ENCODE data around the gene MTOR. TPM values are rescaled to one million over a fixed set of nuclear protein-coding genes. Genes with fewer than 3 reads are reported as not detected.
"Not testable (repeated sequence)": the region's sequence is repeated elsewhere in the genome, so short reads cannot be mapped to it uniquely, and the experiment has no call there.

The MTOR gene
- total RNA-seq: 37.5 and 62.8 TPM in 2 replicates

DNA sequence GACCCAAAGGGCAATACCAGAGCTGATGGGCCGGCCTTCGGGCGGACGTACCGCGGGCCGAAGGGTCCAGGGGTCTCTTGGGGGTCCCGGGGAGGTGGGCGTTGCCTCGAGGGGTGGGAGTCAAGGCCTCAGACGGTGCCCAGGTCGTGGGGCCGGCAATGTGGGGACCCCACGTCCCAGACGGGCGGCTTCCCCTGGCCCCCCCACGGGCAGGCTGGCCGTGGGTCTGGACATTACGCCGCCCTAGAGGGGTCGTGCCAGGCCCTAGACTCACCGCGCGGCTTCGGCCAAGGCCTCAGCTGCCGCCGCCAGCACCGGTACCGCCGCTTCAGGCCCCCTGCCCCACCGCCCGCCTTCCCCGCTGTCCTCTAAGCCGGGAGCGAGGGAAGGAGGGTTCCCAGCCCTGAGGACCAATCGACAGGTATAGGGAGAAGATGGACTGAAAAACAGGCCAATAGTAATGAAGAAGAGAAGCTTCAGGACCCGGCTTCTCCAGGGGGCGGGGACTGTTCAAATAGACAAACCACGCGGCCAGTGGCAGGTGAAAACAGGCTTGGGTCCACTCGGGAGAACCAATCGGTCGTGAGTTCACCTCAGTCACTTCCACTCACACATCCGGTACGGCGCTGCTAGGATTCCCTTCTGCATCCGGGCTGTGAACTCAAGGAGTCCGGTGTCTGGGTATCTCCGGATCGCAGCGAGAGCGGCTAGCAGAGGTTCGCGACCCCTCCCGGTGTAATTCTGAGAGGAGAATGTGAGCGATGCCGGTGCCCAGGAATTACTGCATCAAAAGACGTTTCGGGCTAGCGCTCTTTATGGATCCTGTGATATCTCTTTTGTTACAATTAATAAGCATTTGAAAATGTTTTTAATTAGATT lies at the start of gene MTOR:
Gene MTOR, minus strand, starts transcription at position 381 of the 879 bp plus-strand sequence. CDS start 3,142 bp downstream, outside the sequence.
- DNase-seq (ENCODE audit: low read depth in 2 of 2): peak; percentile 99 to 100

DNA sequence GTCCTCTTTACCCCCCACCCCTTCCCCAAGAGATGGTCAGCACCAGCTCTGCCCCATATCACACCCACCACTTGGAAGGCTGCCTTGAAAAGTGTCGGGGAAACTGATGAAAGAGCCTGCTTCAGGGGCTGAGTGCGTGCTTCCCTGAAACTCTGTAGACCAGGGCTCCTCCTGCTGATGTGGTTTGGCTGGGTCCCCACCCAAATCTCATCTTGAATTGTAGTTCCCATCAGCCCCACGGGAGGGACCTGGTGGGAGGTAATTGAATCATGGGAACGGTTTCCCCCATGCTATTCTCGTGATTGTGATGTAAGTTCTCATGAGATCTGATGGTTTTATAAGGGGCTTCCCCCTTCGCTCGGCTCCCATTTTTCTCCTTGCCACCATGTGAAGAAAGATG lies 47.0 kb upstream of the MTOR start:
- DNase-seq (ENCODE audit: low read depth in 2 of 2): no peak

- no peak for DNase-seq (ENCODE audit: low read depth in 2 of 2)
Measured at GRCh38 chr1:11308699-11309224, 46.4 kb upstream of the MTOR start.

GRCh38 chr1:11307852-11308251 lies 45.5 kb upstream of the MTOR start:
- no peak for DNase-seq (ENCODE audit: low read depth in 2 of 2)

GRCh38 chr1:11305516-11305915 lies 43.2 kb upstream of the MTOR start:
- DNase-seq (ENCODE audit: low read depth in 2 of 2): not testable (repeated sequence)

DNA sequence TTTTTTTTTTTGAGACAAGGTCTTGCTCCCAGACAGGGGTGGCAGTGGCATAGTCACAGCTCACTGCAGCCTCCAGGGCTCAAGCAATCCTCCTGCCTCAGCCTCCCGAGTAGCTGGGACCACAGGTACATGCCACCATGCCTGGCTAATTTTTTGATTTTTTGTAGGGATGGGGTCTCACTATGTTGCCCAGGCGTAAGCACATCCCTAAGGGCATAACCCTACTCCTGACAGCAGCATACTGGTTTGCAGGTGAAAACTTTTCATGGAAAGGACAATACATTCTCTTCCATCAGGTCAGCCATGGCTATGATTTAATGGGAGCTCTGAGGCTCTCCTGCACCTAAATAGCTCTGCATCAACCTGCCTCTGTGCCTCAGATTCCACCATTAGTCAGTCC lies 40.0 kb upstream of the MTOR start:
- no peak for DNase-seq (ENCODE audit: low read depth in 2 of 2)

GRCh38 chr1:11301601-11302000 lies 39.2 kb upstream of the MTOR start:
- no peak for DNase-seq (ENCODE audit: low read depth in 2 of 2)

DNA sequence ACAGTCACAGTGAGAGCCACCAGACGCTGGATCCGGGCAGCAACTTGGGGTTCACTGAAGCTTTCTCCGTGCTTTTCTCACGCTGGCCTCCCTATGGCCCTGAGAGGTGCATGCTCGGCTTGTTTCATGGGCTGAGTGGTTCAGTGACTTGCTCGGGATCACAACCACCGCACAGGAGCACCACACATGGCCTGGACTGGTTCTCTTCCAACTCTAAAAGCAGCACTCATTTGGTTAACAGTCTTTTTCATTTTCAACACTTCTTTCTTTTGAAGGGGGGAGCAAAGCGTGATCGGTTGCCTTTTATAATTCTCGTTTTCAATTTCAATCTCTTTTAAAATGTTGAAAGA lies 36.8 kb upstream of the MTOR start:
- no peak for DNase-seq (ENCODE audit: low read depth in 2 of 2)

DNA sequence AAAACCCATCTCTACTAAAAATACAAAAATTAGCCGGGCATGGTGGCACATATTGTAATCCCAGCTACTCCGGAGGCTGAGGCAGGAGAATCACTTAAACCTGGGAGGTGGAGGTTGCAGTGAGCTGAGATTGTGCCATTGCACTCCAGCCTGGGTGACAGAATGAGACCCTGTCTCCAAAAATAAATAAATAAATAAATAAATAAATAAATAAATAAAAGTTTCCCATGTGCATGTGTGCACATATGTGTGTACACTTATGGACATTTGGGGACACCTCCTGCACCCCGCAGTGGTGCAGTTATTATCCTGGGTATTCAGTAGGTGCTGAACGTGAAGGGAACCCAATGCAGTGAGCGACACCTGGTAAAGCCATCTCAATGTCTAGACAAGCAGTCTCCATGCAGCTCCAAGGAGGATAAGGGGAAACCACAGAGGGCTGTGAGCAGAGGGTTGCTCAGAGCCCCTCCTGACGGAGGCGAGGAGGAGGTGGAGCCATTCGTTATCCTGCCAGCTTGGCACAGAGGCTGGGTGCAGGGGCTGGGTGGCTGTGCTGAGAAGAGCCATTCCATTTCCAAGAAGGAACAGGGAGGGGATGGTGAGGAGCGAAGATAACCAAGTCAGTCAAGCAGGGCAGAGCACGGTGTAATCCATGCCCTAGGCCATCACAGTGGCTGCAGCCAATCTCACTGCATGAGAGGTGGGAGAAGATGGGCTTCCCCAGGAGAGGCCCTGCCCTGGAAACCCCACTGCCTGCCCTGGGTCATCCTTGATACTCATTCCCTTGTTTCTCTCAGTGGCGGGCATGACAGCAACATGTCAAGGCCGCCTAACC lies 36.3 kb upstream of the MTOR start:
- DNase-seq (ENCODE audit: low read depth in 2 of 2): no peak

- not testable (repeated sequence) for DNase-seq (ENCODE audit: low read depth in 2 of 2)
Measured at GRCh38 chr1:11297774-11298173, 35.4 kb upstream of the MTOR start.

- DNase-seq (ENCODE audit: low read depth in 2 of 2): no peak
Measured at GRCh38 chr1:11295905-11296304, 33.6 kb upstream of the MTOR start.

DNA sequence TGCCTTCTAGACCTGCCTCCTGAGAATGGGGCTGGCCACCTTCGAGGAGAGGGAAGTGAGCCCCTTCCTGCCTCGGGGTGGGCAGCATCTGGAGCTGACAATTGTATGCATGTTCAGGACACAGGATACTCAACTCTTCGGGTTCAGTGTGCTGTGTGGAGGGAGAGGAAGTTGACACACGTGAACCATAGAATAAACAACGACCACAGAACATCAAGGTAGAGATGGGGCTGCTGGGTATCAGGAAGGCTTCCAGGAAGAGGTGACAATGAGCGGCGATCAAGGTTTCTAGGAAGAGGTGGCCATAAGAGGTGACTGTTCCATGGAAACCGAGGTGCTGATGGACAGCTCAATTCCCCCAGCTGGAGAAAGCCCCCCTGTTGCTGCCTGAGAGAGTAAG lies 32.6 kb upstream of the MTOR start:
- DNase-seq (ENCODE audit: low read depth in 2 of 2): no peak

- DNase-seq (ENCODE audit: low read depth in 2 of 2): no peak
Measured at GRCh38 chr1:11293856-11294255, 31.5 kb upstream of the MTOR start.

DNA sequence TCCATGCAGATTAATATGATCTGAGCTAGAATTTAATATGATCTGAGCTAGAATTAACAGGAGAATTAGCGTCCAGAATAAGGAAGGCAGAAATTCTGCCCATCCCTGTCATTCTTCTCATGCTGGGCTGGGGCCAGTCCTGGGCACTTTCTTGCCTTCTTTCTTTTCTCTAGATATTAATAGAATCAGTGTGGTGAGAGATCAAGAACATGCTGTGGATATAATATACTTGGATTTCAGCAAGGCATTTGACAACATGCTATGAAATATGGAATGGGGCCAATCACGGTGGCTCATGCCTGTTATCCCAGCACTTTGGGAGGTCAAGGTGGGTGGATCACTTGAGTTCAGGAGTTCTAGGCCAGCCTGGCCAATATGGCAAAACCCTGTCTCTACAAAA lies 28.7 kb upstream of the MTOR start:
- no peak for DNase-seq (ENCODE audit: low read depth in 2 of 2)

DNA sequence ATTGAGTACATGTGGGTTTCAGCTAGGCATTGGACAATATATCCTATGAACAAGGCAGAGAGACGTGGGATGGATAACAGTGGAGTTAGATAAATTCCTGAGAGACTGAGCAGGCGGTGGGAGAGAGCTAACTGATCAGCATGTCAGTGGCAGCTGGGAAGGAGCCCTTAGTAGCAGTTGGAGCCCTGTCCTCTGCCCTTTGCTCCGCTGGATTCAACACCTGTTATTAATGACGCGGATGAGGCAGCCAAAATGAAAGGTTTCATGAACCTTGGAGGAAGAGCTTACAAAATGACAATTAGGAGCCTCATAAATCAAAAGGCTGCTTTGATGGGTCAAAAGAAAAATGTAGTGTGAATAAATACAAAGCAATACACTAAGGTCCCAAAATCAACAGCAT lies 26.7 kb upstream of the MTOR start:
- no peak for DNase-seq (ENCODE audit: low read depth in 2 of 2)

DNA sequence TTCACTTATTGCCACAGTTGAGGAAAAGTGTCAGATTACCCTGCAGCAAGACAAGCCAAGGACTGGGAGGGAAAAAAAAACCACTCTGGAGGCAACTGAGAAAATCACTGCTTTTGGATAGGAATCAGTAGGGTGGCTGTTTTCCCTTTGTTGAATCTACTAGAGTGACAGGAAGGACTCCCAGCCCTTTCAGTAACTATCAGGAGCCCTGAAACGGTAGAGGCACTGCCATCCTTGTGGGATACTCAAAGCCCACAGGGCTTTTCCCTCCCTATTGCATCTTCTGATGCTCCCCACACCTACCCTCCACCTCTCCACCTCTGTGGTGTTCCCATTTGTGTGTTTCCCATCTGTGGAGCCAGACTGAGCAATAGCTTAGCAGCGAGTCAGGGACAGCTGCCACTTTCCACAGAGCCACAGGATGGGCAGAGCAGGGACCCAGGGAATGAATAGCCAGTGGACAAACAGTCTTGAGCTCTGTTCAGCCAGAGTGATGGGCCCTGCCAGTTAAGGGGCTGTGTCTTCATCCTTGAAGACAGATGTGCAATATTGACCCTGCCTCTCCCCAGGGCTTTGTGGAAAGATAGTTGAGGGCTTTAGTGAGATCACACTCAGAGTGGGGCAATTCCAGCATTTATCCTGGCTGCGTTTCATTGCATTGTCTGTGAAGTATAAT lies 24.5 kb upstream of the MTOR start:
- no peak for DNase-seq (ENCODE audit: low read depth in 2 of 2)

GRCh38 chr1:11285883-11286734 lies 23.8 kb upstream of the MTOR start:
- peak in 1 of 2 donors; percentile 16 for DNase-seq (ENCODE audit: low read depth in 2 of 2)

DNA sequence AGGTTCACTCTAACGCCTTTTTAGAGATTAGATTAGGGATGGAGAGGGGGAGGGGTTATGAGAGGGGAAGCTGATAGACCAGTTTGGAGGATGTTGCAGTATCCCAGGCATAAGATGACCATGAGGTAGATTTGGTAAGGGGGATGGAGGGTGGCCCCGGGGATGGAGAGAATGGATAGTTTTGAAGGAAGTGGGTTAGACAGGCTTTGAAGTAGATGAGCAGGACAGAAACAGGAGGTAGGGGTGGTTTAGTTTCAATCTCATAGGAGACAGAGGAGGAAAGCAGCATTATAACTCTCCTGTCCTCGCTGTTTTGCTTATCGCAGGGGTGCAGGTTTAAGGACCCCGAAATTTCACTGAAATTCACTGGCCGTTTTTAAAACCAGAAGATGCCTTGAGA lies 22.4 kb upstream of the MTOR start:
- DNase-seq (ENCODE audit: low read depth in 2 of 2): no peak

GRCh38 chr1:11283151-11283550 lies 20.8 kb upstream of the MTOR start:
- no peak for DNase-seq (ENCODE audit: low read depth in 2 of 2)

DNA sequence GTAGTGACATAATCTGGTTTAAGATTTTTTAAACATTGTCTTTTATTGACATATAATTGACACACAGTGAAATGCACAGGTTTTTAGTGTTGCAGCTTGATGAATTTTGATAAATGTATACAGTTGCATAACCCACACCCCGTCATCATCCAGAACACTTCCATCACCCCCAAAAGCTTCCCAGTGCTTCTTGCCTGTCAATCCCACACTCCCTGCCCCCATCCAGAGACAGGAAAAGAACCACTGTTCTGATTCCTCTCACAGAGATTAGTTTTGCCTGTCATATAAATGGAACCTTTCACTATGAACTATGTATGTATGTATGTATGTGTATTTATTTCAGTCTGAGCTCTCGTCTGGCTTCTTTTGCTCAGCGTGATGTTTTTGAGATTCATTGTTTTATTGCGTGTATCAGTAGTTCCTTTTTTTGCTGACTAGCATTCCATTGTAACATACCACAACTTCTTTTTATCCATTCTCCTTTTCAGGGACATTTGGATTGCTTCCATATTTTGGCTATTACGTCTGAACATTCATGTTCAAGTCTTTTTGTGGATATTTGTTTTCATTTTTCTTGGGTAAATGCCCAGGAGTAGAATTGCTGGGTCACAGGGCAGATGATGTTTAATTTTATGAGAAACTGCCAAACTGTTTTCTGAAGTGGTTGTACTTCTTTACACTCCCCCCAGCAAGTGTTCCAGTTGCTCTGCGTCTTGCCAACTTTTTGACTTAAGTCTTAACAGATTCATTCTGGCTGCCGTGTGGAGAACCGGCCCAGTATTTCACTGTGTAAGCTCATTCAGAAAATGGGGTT lies 19.4 kb upstream of the MTOR start:
- DNase-seq (ENCODE audit: low read depth in 2 of 2): peak; percentile 82 to 91

Measured in dermis microvascular lymphatic vessel endothelial cell (primary cell).